ENCODE results near the gene STK38. TPM values are rescaled to one million over a fixed set of nuclear protein-coding genes. Genes with fewer than 3 reads are reported as not detected.

Gene STK38
- total RNA-seq, 1 experiment from 2014 or later = 13.3 TPM

GRCh38 chr6:36460916-36461315, 86.4 kb downstream of the STK38 start:
- TF ChIP-seq ETV6 (CRISPR knock-in tag; IDR thresholded peaks at IDR 0.05) = no peak
- TF ChIP-seq ZNF423 (CRISPR knock-in tag; IDR thresholded peaks at IDR 0.05) = no peak
- ATAC-seq (no peak), DNase-seq (ENCODE audit: low spot score) (no peak)
- Mint-ChIP-seq H3K27me3 (ENCODE audit: low read depth) (no peaks in the 10 kb centered on the region), H3K4me1 (peaks cover 26% of the 10 kb centered on the region), H3K36me3 (no peaks in the 10 kb centered on the region), H3K4me3 (no peak overlapping the region), H3K27ac (no peak overlapping the region), H3K9me3 (no peaks in the 10 kb centered on the region)
- CTCF ChIA-PET = interaction anchor here (1.0 kb wide), 1 partner anchor 32 kb away, joined by 3 read pairs; no protein-coding TSS in a partner anchor
- POLR2A ChIA-PET = no interaction called here

- no peak overlapping the region for H3K27ac Mint-ChIP-seq
- H3K4me3 Mint-ChIP-seq = no peak overlapping the region
- TF ChIP-seq IRF1 (CRISPR knock-in tag; IDR thresholded peaks at IDR 0.05) (no peak), ATF3 (CRISPR knock-in tag; conservative IDR thresholded peaks at IDR 0.05) (no peak), AR (CRISPR knock-in tag; IDR thresholded peaks at IDR 0.05) (no peak), TEAD4 (CRISPR knock-in tag; IDR thresholded peaks at IDR 0.05) (no peak), STAT6 (CRISPR knock-in tag; conservative IDR thresholded peaks at IDR 0.05; ENCODE audit: low read depth) (no peak), ZBTB43 (CRISPR knock-in tag; IDR thresholded peaks at IDR 0.05) (no peak), PREB (CRISPR knock-in tag; IDR thresholded peaks at IDR 0.05; ENCODE audit: borderline replicate concordance) (no peak), RORB (CRISPR knock-in tag; IDR thresholded peaks at IDR 0.05) (no peak)
- ChIA-PET CTCF (interaction anchor here (0.6 kb wide), 1 partner anchor 45 kb away, joined by 3 read pairs; no protein-coding TSS in a partner anchor), POLR2A (no interaction called here)
- ATAC-seq (no peak), DNase-seq (ENCODE audit: low spot score) (no peak)
- H3K4me1 Mint-ChIP-seq = peaks cover 24% of the 10 kb centered on the region
- H3K36me3 Mint-ChIP-seq = no peaks in the 10 kb centered on the region
- H3K9me3 Mint-ChIP-seq = no peaks in the 10 kb centered on the region
- no peaks in the 10 kb centered on the region for H3K27me3 Mint-ChIP-seq (ENCODE audit: low read depth)
These were observed 87.8 kb downstream of the STK38 start for GRCh38 chr6:36459501-36459900.

- H3K36me3 Mint-ChIP-seq = peaks cover 4% of the 10 kb centered on the region; the same call in 1 of the 2 replicates
- 0 out of 2 replicates have a peak overlapping the region, but pooled peaks have one; percentile 23 for H3K27ac Mint-ChIP-seq
- ChIA-PET CTCF (interaction anchor here (1.4 to 1.6 kb wide), 2 partner anchors 25 to 32 kb away, joined by 3 to 4 read pairs; no protein-coding TSS in a partner anchor), POLR2A (no interaction called here)
- no peaks in the 10 kb centered on the region for H3K27me3 Mint-ChIP-seq (ENCODE audit: low read depth)
- no peak for ATAC-seq
- no peaks in the 10 kb centered on the region for H3K4me1 Mint-ChIP-seq
- no peak for DNase-seq (ENCODE audit: low spot score)
- no peaks in the 10 kb centered on the region for H3K9me3 Mint-ChIP-seq
- no peak overlapping the region for H3K4me3 Mint-ChIP-seq
- TF ChIP-seq FOXP1 (CRISPR knock-in tag; IDR thresholded peaks at IDR 0.05; ENCODE audit: borderline replicate concordance) = no peak
- no peak for TF ChIP-seq MLX (CRISPR knock-in tag; IDR thresholded peaks at IDR 0.05)
- no peak for TF ChIP-seq NR1H2 (CRISPR knock-in tag; IDR thresholded peaks at IDR 0.05)
- TF ChIP-seq SMAD4 (CRISPR knock-in tag; IDR thresholded peaks at IDR 0.05) = no peak
- TF ChIP-seq STAT6 (CRISPR knock-in tag; conservative IDR thresholded peaks at IDR 0.05; ENCODE audit: low read depth) = no peak
- no peak for TF ChIP-seq ZNF512 (CRISPR knock-in tag; IDR thresholded peaks at IDR 0.05; ENCODE audit: borderline replicate concordance)
- TF ChIP-seq ZNF121 (CRISPR knock-in tag; IDR thresholded peaks at IDR 0.05) = no peak
- no peak for TF ChIP-seq EMX1 (CRISPR knock-in tag; IDR thresholded peaks at IDR 0.05)
These were observed 91.7 kb downstream of the STK38 start for GRCh38 chr6:36455486-36456027.
